Smooth muscle cell of the umbilical artery (primary cell): Measurements from ENCODE around the gene COPA. TPM values are rescaled to one million over a fixed set of nuclear protein-coding genes. Genes with fewer than 3 reads are reported as not detected.

Experiments
- total RNA-seq: library from RNA; depleted of rRNA; stranded (reverse); fragments of >200 nt; gene quantifications from 2 replicates; pipeline ENCODE4 v1.2.3, GENCODE V29; 2014

The COPA gene
- 416 and 428 TPM in 2 replicates for total RNA-seq

DNA sequence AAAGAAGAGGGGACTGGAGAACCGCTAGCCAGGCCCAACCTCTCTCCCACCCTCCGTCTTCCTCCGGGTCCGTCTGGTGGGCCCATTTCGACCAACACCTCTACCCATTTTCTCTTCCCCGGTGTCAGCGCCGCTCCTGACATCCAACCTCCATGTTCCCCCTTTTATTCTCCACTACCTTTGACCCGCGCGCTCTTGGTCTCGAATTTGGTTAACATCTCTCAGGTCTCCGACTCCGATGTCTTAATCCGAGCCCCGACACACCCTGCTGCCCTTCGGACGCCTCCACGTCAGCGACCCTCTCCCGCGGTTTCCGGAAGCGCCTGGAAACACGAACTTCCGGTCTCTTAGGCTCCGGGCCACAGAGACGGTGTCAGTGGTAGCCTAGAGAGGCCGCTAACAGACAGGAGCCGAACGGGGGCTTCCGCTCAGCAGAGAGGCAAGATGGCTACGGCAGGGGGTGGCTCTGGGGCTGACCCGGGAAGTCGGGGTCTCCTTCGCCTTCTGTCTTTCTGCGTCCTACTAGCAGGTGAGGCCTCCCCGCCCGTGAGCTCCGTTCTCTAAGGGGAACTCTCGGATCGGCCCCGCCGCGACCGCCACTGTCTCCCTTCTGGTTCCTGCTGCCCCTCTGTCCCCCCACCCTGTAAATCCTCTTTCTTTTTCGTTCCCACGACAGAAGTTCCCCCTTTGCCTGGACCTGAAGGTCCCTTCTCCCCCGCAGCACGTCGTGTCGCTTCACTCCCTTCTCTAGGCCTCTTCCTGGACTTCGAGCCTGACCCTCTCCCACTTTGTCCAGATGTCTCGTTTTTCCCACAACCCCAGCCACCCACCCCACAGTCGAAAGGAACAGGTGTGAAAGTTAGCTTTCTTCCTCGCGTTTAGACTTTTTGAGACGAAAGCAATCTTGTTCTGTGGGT is at the start of gene COPA, which contains the start of gene NCSTN:
COPA (minus strand) TSS at position 298 of the 917 bp plus-strand sequence; CDS start at position 218, 80 bp downstream.
NCSTN (plus strand) TSS at position 431 of the 917 bp plus-strand sequence; CDS start at position 445, 14 bp downstream.

DNA sequence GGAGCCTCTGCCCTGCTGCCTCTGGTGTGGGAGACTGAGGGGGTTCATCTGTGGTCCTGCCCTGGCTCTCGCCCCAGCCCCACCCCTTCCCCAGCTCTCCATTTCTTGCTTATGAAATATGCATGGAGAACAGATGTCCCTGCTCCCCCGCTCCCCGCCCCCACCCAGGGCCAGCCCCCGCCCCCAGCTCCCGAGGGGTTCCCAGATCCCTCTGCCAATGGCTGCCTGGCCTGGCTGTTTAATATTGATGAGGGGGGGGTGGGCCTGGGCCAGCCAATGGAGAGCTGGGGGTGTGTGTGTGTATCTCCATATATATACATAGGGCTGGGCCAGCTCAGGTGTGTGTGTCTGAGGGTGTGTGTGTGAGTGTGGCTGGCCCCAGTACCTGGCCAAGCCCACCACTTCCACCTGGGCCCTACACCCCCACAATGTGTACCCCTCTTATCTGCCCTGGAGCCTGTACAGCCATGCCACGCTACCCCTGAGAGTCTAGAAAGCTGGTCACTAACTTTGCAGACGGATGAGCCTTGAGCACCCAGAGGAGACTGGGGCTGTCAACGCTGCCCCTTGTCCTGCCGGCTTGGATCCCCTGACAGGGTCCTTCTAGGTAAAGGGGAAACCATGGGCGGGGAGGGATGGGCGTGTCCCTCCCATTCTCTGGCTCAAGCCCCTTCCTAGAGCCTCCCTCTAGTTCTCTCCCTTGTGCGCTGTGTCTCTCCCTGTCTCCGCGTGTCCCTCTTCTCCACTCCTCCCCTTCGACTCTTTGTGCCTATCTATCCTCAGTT is 23.9 kb upstream of the COPA start, which contains the start of gene NHLH1:
NHLH1 (plus strand) TSS at position 341 of the 785 bp plus-strand sequence. CDS start 3,661 bp downstream, outside the sequence.

DNA sequence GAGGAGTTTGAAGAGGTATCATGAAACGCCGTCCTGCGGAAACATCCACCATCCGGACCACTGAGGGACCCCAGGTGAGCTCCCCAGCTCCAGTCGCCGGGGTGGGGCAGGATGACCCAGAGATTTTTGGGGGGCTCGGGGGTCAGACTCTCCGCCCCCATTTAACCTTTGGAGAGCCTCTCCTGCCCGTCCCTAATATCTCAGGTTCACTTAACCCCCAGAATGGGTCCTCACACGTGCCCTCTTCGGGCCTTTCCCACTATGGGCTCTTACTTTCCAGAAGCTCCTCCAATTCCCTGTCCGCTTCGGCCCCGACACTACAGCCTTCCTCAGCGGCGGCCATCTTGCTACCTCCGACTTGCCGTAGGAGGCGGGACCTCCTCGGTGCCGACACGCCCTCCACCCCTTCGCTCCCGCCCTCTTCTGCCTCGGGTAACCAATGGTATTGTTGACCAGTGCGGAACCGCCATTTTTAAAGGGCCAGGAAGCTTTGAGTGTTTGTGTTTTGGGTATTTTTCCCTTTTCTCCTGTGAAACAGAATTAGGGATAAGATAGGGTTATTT is 58.2 kb downstream of the COPA start, which contains the start of gene PEX19:
PEX19 (minus strand) TSS at position 352 of the 563 bp plus-strand sequence; CDS start at position 343, 9 bp downstream.

DNA sequence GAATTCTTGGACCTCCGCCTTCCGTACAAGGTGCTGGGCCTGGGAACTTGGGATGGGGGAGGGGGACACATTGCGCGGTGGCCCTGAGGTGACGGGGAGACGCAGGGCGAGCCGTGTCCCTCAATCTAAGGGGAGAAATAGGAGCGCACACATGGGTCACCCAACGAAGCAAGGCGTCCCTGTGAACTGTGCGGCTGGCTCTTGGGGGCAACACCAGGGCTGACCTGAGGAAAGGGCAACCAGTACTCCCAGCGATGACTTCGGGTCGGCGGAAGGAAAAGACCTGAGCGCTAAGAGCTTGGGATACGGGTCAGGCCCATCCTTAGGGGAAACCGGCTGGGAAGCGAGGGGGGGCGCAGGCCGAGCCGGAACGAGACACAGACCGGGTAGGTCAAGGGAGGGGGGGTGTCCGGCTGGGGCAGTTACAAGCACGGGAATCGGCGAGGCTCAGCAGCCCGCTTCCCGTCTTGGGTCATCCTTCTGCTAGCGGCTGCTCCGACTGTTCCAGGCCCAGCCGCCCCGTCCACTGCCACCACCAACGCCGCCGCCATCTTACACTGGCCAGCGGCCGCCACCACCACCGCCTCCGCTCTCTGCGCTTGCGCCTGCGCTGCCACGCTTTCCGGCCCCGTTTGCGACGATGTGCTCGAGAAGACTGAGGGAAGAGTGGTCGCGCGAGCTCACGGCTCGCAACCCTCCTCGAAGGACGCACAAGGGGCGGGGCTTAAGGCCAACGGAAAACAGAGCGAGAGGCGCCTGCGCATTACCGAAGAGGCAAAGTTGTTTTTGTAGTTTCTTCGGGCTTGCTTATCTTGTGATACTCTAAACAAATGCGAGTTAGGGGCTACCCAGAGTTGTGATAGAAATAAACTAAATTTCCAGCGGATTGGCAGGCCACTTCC is 80.9 kb downstream of the COPA start, which contains the start of gene DCAF8:
DCAF8 (minus strand) TSS at position 657 of the 902 bp plus-strand sequence. CDS start 18,541 bp downstream, outside the sequence.

Other genes starting within 250 kb of the COPA start
- 53.2 and 56.4 TPM in 2 replicates for gene IGSF8, start 244.6 kb downstream of the COPA start, total RNA-seq
- gene ATP1A2, start 227.5 kb downstream of the COPA start, total RNA-seq, result under 0.01 TPM in 1 of 2 replicates, not detected in the other
- gene ATP1A4, start 191.6 kb downstream of the COPA start, total RNA-seq, result not detected in 2 replicates
- 0.09 TPM in 1 of 2 replicates, not detected in the other for gene CASQ1, start 152.7 kb downstream of the COPA start, total RNA-seq
- gene PEA15, start 137.9 kb downstream of the COPA start, total RNA-seq, result 71.9 and 168 TPM in 2 replicates
- 67.1 and 81.3 TPM in 2 replicates for gene DCAF8, start 80.7 kb downstream of the COPA start, total RNA-seq
- 40.2 and 46.9 TPM in 2 replicates for gene PEX19, start 58.1 kb downstream of the COPA start, total RNA-seq
- gene NCSTN, start 133 bp upstream of the COPA start, total RNA-seq, result 181 and 242 TPM in 2 replicates
- not detected in 2 replicates for gene NHLH1, start 23.8 kb upstream of the COPA start, total RNA-seq
- gene VANGL2, start 57.3 kb upstream of the COPA start, total RNA-seq, result under 0.01 and 0.23 TPM in 2 replicates
- gene SLAMF6, start 180.0 kb upstream of the COPA start, total RNA-seq, result not detected in 2 replicates
- not detected in 2 replicates for gene CD84, start 236.2 kb upstream of the COPA start, total RNA-seq